ENCODE data around the gene SRSF7.
"Not testable (repeated sequence)": the region's sequence is repeated elsewhere in the genome, so short reads cannot be mapped to it uniquely, and the experiment has no call there.

The SRSF7 gene

DNA sequence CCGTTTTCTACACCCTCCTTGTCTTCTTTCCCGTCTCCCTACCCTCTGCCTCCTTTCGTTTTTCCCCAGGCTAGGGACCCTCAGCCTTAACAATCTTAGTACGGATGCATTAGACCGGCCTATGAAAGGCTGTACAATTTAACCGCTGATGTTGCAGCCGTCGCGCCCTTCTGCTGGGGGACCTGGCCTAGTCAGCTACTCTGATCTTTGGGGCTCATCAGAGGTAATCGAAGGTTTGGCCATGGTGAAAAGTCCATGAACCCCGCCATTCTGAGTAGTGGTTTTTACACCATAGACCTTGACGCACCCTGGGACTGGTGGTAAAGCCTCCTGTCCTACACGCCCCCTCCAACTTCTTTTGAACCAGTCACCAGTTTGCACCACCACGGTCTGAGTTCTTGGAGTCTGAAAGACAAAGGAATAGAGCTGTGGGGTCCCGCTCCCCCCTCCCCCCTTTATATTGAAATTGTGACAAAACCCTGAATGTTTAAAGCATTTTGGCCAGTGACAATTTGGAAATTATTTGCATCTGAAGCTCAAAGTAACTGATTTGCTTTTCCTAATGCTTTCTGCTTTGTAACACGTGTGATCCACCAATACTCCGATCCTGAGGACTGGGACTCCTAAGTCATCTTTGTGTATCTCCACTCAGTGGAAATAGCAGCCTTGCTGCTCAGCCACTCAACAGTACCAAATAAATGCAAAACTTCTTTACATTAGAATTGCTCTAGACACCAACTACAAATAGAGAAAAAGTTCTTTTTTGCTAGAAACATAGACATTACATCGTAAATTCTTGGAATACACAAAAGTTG is 642 bp upstream of the SRSF7 start:
- no peak for DNase-seq

DNA sequence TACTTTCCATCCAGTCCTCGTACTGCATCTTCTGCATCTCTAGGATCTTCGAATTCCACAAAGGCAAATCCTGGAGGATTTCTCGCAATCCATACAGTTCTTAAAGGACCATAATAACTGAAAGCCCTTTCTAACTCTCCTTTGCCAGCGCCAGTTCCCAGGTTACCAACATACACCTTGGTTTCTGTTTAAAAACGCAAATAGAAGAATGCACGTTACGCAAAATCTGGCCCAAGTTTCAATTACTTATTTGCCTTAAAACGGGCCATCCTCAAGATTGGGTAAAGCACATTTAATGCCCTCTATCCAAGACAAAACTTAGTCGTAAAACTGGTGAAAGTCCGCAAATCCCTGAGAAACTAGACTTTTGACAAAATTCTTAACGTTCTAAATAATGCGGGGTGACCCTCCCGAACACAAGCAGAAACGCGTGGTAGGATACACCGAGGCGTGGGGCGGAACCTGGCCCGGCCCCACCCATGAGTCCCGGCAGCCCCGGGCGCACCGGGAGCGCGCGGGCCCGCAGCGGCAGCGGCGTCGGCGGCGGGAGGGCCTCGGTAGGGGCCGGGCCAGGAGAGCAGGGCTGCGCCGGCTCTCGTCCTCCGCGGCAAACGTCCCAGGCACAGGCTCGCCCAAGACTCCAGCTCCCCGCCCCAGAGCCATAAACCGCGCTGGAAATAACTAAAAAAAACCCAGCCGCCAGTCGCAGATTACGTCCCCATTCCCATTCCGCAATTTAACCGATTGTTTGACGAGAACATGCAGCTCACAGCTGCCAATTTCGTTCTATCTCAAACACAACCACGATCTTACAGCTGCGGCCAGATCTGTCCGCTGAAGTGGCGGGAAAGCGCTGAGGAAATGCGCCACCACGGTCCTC is 910 bp downstream of the SRSF7 start:
- no peak for DNase-seq

DNA sequence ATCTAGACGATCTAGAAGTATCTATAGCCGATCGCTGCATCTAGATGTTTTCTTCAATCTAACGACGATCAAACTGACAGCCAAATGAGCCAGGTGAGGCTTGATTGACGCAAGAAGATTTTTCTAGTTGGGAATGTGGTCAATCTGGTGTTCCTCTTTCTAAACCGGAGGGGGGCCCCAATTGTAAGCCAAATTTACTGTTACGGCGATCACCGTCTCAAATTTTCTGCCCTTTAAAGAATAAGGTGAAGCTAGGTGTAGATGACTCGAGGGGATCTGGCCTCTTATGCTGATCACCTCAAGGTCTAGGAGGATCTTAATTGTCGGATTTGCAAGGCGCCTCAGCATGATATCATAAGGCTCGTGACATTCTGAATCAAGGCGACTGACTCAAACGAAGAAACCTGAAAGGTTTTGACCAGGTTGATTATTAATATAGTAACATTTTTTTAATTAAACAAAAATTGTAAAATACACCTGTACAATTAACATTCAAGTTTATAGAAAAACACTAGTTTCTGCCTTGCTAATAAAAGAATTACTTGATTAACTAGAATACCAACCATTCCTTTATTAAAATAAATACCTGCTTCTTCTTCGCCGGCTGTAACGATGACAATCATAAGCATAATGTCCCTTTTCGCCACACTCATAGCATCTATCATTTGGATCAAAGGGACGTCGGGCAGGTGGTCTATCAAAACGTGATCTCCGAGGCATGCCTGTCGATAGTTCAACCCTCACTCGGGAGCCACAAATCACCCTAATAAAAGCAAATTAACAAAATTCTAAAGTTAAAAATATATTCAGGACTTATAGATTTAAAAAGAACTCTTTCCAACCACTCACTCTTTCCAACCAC is 2.0 kb downstream of the SRSF7 start:
- no peak for DNase-seq

DNA sequence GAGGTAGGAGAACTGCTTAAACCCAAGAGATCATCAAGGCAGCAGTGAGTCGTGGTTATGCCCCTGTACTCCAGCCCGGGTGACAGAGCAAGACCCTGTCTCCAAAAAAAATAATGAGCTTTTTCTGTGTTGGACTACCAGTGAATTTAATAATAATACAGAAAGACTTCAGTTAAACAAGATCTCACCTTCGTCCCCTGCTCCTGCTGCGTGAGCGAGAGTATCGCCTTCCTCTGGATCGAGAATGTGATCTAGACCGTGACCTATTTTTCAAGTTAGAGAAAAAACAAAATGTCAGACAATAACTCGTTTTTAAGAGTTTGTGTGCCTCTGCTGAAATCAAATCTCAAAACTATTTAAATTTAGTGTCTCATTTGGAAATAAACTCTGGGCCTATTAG is 2.8 kb downstream of the SRSF7 start:
- no peak for DNase-seq

DNA sequence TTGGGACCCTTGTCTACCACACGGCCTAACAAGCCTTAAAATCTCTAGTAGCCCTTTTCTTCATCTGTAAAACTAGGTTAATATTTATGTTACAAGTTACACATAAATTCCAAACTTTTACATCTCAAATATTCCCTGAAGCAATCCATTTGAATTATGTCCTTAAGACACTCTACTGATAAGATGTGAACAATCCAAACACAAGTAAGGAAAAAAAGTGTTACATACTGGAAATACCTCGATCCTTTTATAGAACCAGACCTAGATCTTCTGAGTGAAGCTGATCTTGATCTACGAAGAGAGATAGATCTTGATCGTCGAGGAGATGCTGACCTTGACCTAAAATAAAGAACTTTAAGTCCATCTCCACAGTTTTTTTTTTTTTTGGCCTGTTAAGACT is 3.3 kb downstream of the SRSF7 start:
- DNase-seq = no peak

DNA sequence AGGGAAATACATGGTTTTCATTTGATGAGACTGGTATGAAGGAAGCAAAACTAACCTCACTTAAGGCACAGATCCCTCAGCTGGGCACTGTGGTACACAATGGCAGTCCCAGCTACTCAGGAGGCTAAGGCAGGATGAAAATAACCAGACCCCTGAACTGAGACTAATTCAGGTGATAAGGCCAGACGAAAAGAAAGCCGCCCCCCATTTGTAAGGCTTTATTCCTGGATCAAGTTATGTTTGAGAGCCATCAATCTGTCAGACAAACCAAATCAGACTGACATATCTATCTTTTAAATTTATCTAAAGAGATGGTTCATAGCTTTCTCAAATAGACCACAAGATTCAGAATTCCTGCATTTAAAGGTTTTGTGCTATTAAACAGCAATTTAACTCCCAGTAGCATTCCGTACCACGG is 4.1 kb downstream of the SRSF7 start:
- DNase-seq = no peak

DNA sequence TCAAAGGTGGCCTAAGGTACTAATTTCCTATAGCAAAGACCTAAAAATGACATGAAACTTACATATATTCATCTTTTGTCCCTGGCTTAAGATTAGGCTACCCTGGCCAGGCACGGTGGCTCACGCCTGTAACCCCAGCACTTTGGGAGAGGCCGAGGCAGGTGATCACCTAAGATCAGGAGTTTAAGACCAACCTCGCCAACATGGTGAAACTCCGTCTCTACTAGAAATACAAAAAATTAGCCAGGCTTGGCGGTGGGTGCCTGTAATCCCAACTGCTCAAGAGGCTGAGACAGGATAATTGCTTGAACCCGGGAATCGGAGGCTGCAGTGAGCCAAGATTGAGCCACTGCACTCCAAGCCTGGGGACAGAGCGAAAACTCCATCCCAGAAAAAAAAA is 5.9 kb downstream of the SRSF7 start:
- DNase-seq = no peak

DNA sequence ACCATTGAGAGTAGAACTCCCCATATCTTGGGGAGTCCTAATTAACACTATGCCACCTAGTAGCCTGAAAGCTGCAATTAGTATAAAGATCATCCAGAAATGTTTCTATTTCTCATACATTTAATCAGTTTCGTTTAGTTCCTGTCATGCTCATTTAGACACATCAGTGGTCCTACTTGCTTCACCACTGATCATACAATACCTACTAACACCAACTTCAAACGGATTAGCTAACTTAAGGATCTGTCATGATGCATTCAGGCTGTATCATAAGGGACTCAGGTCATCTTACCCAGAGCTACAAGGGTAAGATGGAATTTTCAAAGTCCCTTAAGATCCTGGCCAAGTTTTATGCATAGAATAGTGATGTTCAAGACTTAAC is 6.8 kb downstream of the SRSF7 start:
- no peak for DNase-seq

DNA sequence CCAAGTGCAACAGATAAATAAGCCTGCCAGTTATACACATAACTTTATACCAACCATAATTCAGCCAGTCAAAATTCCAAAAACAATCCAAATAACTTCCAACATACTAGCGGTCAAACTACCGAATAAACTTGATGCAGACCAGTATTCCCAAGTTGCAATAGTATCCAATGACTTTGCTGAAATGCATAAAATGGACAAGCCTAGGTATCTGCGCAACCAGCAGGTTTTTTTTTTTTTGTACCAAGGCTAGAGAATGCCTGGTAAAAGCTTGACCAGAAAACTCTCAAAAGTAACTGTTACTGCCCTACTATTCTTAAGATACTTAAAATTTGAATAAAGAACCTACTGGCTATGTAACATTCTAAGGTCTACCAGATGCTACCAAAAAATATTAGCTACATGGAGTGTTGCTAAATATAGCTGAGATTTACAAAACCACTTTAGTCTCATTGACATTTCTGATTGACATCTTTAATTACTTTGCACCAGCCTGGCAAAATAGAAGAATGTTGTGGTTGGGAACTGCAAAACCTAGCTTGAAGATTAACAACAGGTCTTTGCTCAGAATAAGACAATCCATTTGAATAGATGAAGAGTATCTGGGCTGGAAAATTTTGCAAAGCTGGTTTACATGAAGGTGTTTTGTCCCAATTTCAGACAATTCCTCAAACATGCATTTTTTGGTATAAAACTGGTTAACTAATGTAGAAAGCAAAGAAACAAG is 7.3 kb downstream of the SRSF7 start:
- DNase-seq = no peak

DNA sequence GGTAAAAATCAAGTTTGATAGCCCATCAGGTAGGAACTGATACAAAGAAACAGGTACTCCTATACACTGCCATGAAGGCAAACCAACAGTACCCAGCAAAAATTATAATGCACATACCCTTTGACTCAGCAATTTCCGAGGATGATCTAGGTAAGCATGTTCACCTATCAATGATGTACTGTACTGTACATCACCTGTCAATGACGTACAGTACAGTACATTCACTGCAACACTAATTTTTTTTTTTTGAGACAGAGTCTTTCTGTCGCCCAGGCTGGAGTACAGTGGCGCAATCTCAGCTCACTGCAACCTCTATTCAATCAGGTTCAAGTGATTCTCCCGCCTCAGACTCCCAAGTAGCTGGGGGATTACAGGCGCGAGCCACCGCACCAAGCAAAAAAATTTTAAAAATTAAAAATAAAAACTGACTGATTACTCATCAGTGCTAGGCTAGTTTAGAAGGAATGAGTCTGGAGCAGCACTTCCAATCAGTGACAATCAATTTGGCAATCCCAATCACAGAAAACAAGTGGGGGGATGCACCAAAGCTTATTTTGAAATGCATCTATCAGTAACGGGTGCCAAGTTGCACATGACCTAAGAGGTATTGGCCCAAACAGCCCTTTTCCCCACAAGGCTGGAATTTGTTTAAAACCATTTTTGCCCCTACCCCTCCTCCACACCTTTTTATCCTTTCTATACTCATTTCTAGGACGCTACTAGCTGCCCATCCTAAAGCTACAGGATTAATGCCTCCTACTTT is 8.2 kb downstream of the SRSF7 start:
- no peak for DNase-seq

DNA sequence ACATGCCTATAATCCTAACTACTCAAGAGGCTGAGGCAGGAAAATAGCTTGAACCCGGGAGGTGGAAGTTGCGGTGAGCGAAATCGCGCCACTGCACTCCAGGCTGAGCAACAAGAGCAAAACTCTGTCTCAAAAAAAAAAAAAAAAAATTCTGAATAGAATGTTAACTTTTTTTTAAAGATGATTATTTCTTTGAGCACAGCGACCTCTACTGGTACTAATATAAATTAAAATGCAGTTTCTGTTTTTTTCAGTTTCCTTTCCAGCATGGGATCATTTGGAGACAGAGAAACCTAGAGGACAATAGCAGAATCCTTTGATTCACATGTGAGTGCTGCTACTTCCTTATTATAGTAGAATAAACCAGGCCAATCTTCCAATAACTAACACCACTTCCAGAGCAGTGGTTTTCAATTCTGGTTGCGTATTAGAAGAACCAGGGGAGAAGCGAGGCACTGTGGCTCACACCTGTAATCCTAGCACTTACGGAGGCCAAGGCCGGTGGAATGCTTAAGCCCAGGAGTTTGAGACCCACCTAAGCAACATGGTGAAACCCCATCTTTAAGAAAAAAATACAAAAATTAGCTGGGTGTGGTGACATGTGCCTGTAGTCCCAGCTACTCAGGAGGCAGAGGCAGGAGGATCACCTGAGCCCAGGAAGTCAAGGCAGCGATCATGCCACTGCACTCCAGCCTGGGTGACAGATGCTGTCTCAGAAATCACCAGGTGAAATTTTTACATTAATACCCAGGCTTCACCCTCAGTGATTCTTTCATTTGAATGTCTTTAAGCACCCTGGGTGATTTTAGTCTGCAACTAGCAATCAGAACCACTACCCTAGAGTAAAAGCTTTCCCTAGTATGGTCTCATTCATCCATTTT is 10.1 kb downstream of the SRSF7 start:
- peak; percentile 73 for DNase-seq

DNA sequence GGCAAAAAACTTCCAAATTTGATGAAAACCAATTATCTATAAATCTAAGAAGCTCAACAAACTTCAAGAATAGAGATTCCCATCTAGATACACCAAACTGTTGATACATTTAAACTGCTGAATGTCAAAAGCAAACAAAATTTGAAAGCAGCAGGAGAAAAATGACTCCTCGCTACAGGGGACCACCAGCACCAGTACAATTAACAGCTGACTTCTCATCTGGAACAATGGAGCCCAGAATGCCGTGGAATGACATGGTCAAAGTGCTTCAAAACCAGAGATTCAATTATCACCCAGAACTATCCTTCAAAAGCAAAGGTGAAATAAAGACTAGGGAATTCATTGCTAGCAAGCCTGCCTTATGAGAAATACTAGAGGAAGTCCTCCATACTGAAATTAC is 11.6 kb downstream of the SRSF7 start:
- no peak for DNase-seq

DNA sequence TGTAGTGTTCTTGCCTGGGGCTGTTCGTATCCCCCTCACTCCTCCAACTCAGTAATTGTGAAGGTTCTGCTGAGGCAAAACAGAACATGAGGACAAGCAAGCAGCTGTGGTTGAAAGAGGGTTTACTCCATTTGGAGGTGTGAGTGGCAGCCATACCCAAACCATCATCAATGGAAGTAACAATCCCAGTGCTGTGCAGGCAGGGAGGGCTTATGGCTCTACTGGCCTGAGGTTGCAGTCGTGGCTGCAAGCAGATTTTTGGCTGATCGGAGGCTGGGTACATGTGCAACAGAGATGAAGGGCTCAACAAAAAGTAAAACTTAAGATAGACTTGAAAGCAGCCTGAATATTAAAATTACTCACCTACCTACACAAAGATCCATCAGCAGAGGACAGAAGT is 13.2 kb downstream of the SRSF7 start:
- DNase-seq = no peak

DNA sequence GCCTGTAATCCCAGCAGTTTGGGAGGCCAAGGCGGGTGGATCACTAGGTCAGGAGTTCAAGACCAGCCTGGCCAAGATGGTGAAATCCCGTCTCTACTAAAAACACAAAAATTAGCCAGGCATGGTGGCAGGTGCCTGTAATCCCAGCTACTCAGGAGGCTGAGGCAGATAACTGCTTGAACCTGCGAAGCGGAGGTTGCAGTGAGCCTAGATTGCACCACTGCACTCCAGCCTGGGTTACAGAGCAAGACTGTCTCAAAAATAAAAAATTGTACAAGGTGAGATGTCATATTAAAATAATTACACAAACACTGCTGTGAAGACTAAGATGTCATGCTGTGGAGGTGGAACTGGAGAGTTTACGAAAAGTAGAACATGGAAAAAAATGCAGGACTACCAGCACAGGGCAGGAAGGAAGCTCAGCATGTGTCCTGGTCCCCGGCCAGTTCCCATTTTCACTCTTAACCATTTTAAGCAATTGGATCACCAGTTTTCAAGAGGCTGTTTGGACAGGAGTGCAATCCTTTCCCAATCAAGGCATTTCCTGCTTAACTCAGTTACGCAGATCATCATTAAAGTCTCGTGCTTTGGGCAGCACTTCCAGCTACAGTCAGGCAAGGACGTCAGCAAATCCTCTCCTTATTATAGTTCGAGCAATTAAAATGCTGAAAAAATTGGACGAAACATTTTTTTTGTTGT is 14.0 kb downstream of the SRSF7 start:
- not testable (repeated sequence) for DNase-seq

DNA sequence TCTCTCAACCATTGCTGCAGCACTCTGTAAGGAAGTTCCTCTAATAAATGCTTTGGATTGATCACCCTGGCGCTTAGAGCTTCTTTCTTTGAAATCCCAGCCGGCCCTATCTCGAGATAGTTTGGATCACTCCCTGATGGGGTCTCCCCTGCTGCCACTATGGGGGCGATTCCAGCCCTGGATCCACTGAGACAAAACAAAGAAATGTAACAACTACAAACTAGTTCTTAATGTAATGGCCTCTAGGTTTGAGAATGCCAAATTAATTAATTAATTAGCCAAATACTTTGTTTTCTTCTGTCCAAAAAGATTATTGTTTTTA is 15.2 kb downstream of the SRSF7 start:
- no peak for DNase-seq

DNA sequence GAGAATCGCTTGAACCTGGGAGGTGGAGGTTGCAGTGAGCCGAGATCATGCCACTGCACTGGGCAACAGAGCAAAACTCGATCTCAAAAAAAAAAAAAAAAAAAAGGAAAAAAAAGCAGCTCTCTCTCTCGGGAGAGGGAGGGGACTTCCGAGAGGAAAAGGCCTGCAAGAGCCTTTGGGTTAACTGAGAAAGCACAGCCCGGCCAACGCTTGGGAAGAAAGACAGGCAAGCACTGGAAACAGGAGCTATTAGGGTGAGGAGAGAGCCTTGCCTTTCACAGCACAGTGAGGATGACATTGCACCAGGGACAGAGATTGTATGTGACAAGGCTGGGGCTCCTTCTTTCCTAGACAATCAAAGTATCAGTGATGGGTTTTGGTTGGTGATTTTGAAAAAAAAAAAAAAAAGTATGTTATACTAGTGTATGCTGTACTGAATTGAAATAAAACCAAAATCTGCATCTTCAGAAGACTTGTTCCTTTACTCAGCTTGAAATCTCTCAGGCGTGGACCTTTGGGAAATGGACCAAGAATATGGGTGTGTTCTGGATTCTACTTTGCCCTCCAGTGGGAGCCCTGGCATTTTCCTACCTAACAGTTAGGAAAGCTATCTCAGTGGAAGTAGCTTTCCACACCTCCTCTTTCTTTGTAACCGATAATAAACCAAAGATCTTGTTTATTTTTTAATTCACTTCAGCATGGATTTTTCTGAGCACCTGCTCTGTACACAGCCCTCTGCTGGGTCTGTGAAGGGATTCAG is 16.7 kb downstream of the SRSF7 start:
- DNase-seq = no peak

DNA sequence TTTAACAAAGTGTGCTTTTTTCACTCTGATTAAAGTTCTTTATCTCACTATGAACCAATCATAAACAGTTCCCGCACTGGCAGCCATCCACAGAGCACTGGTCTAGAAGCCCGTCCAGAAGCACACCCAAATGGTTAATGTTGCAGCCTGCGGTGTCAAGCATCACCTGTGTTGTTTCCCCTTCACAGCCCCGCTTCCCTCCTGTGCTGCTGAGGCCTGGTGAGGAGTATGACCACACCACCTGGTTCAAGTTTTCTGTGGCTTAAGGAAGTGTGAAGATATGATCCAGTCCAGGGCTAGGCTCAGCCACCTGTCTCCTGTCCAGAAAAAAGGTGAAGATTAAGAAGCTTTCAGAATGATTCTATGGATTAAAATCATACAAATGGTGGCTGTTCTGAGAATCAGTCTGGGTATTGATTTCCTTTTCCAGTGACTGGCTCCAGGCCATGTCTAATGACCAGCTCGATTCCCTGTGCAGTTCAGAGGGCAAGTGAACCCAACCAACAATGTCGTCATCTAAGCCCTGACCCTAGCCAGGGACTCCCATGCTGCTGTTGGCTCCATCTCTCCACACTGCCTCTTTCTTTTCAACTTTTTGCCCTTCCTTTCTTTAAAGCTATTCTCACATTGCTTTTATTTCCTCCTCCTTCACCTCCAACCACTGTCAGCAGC is 17.7 kb downstream of the SRSF7 start:
- DNase-seq = no peak

DNA sequence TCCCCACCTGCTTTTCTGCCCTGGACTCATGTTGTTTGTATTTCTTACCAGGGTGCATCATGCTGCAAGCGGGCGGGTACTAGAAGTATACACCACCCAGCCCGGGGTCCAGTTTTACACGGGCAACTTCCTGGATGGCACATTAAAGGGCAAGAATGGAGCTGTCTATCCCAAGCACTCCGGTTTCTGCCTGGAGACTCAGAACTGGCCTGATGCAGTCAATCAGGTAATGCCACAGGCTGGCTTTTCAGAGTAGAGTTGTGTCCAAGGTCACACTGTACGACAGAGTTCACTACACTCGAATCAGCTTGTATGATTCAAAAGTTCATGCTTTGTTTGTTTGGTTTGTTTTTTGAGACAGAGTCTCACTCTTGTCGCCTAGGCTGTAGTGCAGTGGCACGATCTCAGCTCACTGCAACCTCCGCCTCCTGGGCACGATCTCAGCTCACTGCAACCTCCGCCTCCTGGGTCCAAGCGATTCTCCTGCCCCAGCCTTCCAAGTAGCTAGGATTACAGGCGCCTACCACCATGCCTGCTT is 19.4 kb downstream of the SRSF7 start:
- no peak for DNase-seq

DNA sequence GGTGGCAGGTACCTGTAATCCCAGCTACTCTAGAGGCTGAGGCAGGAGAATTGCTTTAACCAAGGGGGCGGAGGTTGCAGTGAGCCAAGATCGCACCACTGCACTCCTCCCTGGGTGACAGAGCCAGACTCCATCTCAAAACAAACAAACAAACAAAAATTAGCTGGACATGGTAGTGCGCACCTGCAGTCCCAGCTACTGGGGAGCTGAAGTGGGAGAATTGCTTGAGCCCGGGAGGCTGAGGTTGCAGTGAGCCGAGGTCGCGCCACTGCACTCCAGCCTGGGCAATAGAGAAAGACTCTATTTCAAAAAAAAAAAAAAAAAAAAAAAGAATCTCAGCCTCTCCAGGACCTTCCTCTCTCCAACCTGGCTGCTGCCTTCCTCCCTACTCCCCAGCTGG is 20.1 kb downstream of the SRSF7 start:
- no peak for DNase-seq

All from kidney glomerular epithelial cell (primary cell).